CD4-positive, alpha-beta T cell (primary cell): ENCODE measurements around the gene SLC39A5. TPM values are rescaled to one million over a fixed set of nuclear protein-coding genes. Genes with fewer than 3 reads are reported as not detected.

ENCODE experiments used
- ATAC-seq: fragments of 200-7000 bp; cut with Tn5 transposase; one replicate; pipeline ENCODE4 v1.10.0; 2022; ENCODE audit warnings: mild to moderate bottlenecking; ENCODE audit not compliant: poor library complexity
- CTCF ChIA-PET: fragments of 350-600 bp; sonication (Branson Sonifier 250); formaldehyde crosslinking; loops from one replicate; lab custom pipeline; 2021; ENCODE audit warnings: antibody characterized with exemption, inconsistent platforms; lab: Charles Lee
- POLR2A ChIA-PET: fragments of 350-600 bp; sonication (Branson Sonifier 250); formaldehyde crosslinking; loops from one replicate; lab custom pipeline; 2021; ENCODE audit warnings: antibody characterized with exemption, inconsistent platforms; lab: Charles Lee
- DNase-seq, 14 experiments: peaks; one replicate each; pipeline ENCODE4 v3.0.0-alpha.2; 2013 to 2020; ENCODE audit warnings: mixed read lengths in 2 of 14
- H3K27ac ChIP-seq, 2 donors: one replicate each; pipeline versions ENCODE4 v1.5.1 to v1.7.0; 2013; ENCODE audit warnings: low read length in 2 of 2, low read depth in 1 of 2, mild to moderate bottlenecking in 1 of 2
- H3K27me3 ChIP-seq, 2 experiments: 1 replicate in 1 of 2; 2 replicates in 1 of 2; pipeline versions ENCODE4 v1.6.1 to v1.7.0; 2013; ENCODE audit warnings: low read length in 2 of 2, control low read depth in 1 of 2, mild to moderate bottlenecking in 1 of 2, moderate library complexity in 1 of 2; ENCODE audit not compliant: insufficient read depth in 2 of 2, control insufficient read depth in 1 of 2
- H3K36me3 ChIP-seq: one replicate; pipeline ENCODE4 v1.6.1; 2013; ENCODE audit warnings: low read length, control low read depth; ENCODE audit not compliant: insufficient read depth
- H3K4me1 ChIP-seq: one replicate; pipeline ENCODE4 v1.6.1; 2013; ENCODE audit warnings: low read length, control low read depth; ENCODE audit not compliant: insufficient read depth
- H3K4me3 ChIP-seq: one replicate; pipeline ENCODE4 v1.5.1; 2013; ENCODE audit warnings: mild to moderate bottlenecking, low read length, moderate library complexity
- H3K9me3 ChIP-seq, 2 experiments: 1 replicate in 1 of 2; 2 replicates in 1 of 2; pipeline versions ENCODE4 v1.6.1 to v1.7.0; 2013; ENCODE audit warnings: low read length in 2 of 2, mild to moderate bottlenecking in 2 of 2, control low read depth in 1 of 2, moderate library complexity in 1 of 2; ENCODE audit not compliant: control insufficient read depth in 1 of 2, insufficient read depth in 1 of 2
- H3K27ac Mint-ChIP-seq: one replicate; pipeline ENCODE4 v1.8.0; 2020; ENCODE audit warnings: mixed read lengths
- H3K27me3 Mint-ChIP-seq: one replicate; pipeline ENCODE4 v1.8.0; 2021; ENCODE audit warnings: mixed read lengths
- H3K36me3 Mint-ChIP-seq: one replicate; pipeline ENCODE4 v1.8.0; 2021; ENCODE audit warnings: low read depth, mixed read lengths
- H3K4me1 Mint-ChIP-seq: one replicate; pipeline ENCODE4 v1.8.0; 2021; ENCODE audit warnings: low read depth, mixed read lengths
- H3K4me3 Mint-ChIP-seq: one replicate; pipeline ENCODE4 v1.8.0; 2020; ENCODE audit warnings: mild to moderate bottlenecking, mixed read lengths
- H3K9me3 Mint-ChIP-seq: one replicate; pipeline ENCODE4 v1.8.0; 2020; ENCODE audit warnings: mixed read lengths
- CTCF ChIP-seq: fragments of 200-600 bp; IDR thresholded peaks from one replicate; pipeline ENCODE4 v1.8.0; 2022; ENCODE audit warnings: antibody characterized with exemption, mild to moderate bottlenecking
- intact Hi-C, 2 experiments: fragments of 100-400 bp; cut with DNase I in 1 of 2; cut with micrococcal nuclease in 1 of 2; formaldehyde crosslinking; loops; one replicate each; pipeline versions ENCODE4 v1.15.1 to v1.9.0; 2023 to 2025; cut with DNase I, micrococcal nuclease
- total RNA-seq, 174 experiments: library from RNA in 2 of 174; stranded (reverse) in 2 of 174; gene quantifications; one replicate each; pipeline ENCODE4 v1.2.3 and lab custom pipeline; 2021 to 2026

SLC39A5 gene
- total RNA-seq, 2 experiments from 2014 or later, result 0.33 TPM; not detected in 1

- POLR2A ChIA-PET, result interaction anchor here (1.5 to 1.6 kb wide), 2 partner anchors 10 to 152 kb away, joined by 3 to 5 read pairs; partner anchors contain the start of gene PA2G4
- H3K36me3 ChIP-seq, result peaks cover 61% of the 10 kb centered on the region
These were observed 25.8 kb downstream of the SLC39A5 start for GRCh38 chr12:56255671-56256070.

GRCh38 chr12:56256326-56256960, 26.6 kb downstream of the SLC39A5 start:
- TF ChIP-seq CTCF, result no peak
- no peaks in the 10 kb centered on the region for H3K9me3 Mint-ChIP-seq
- Histone ChIP-seq H3K27ac (no peak overlapping the region), H3K4me1 (peaks cover 27% of the 10 kb centered on the region), H3K36me3 (peaks cover 55% of the 10 kb centered on the region), H3K27me3 (no peaks in the 10 kb centered on the region), H3K4me3 (no peak overlapping the region), H3K9me3 (no peaks in the 10 kb centered on the region)
- no peak for ATAC-seq
- H3K27me3 Mint-ChIP-seq, result no peaks in the 10 kb centered on the region
- H3K36me3 Mint-ChIP-seq, result peaks cover 49% of the 10 kb centered on the region
- peak overlapping the region; percentile 39 for H3K27ac Mint-ChIP-seq
- ChIA-PET CTCF (no interaction called here), POLR2A (interaction anchor here (0.6 to 2.7 kb wide), 4 partner anchors 10 to 384 kb away, joined by 3 to 19 read pairs (median 4); partner anchors contain the start of genes PA2G4 and RNF41)
- H3K4me1 Mint-ChIP-seq, result peaks cover 20% of the 10 kb centered on the region
- H3K4me3 Mint-ChIP-seq, result peak overlapping the region; percentile 87
- DNase-seq, result no peak
- intact Hi-C loops, result loop anchor here (2.0 to 5.0 kb wide), 4 partner anchors 32 to 214 kb away; partner anchors contain the start of genes NABP2 (in 2 of the 2), RNF41 (in 1 of the 2) and RPS26 (in 1 of the 2)

More at GRCh38 chr12:56255671-56256070, 25.8 kb downstream of the SLC39A5 start:
- Histone ChIP-seq H3K4me3 (no peak overlapping the region), H3K27ac (no peak overlapping the region), H3K4me1 (peaks cover 27% of the 10 kb centered on the region), H3K9me3 (no peaks in the 10 kb centered on the region), H3K27me3 (no peaks in the 10 kb centered on the region)
- Mint-ChIP-seq H3K36me3 (peaks cover 53% of the 10 kb centered on the region), H3K4me1 (peaks cover 20% of the 10 kb centered on the region), H3K27me3 (no peaks in the 10 kb centered on the region), H3K27ac (no peak overlapping the region), H3K4me3 (peak overlapping the region; percentile 40), H3K9me3 (no peaks in the 10 kb centered on the region)
- ATAC-seq (no peak), DNase-seq (no peak)
- intact Hi-C loops, result loop anchor here (2.0 to 5.0 kb wide), 4 partner anchors 31 to 213 kb away; partner anchors contain the start of genes NABP2 (in 2 of the 2), RNF41 (in 1 of the 2) and RPS26 (in 1 of the 2)
- TF ChIP-seq CTCF, result no peak
- CTCF ChIA-PET, result no interaction called here

GRCh38 chr12:56257071-56257470, 27.2 kb downstream of the SLC39A5 start:
- ChIA-PET CTCF (no interaction called here), POLR2A (interaction anchor here (0.6 to 2.7 kb wide), 7 partner anchors 9 to 383 kb away, joined by 3 to 19 read pairs (median 4); partner anchors contain the start of genes PA2G4, PAN2 and RNF41)
- peak overlapping the region; percentile 39 for H3K27ac Mint-ChIP-seq
- peaks cover 20% of the 10 kb centered on the region for H3K4me1 Mint-ChIP-seq
- no peak for TF ChIP-seq CTCF
- peaks cover 49% of the 10 kb centered on the region for H3K36me3 ChIP-seq
- no peaks in the 10 kb centered on the region for H3K9me3 Mint-ChIP-seq
- H3K27me3 Mint-ChIP-seq, result no peaks in the 10 kb centered on the region
- ATAC-seq (no peak), DNase-seq (no peak)
- H3K4me3 Mint-ChIP-seq, result peak overlapping the region; percentile 87
- no peaks in the 10 kb centered on the region for H3K27me3 ChIP-seq
- intact Hi-C loops, result loop anchor here (2.0 to 5.0 kb wide), 4 partner anchors 32 to 215 kb away; partner anchors contain the start of genes NABP2 (in 2 of the 2), RNF41 (in 1 of the 2) and RPS26 (in 1 of the 2)
- peaks cover 43% of the 10 kb centered on the region for H3K36me3 Mint-ChIP-seq
- peak overlapping the region; percentile 70 for H3K4me3 ChIP-seq
- H3K4me1 ChIP-seq, result peaks cover 27% of the 10 kb centered on the region
- no peak overlapping the region for H3K27ac ChIP-seq
- no peaks in the 10 kb centered on the region for H3K9me3 ChIP-seq
